Measurements from ENCODE around the gene FLT3.

FLT3 gene

DNA sequence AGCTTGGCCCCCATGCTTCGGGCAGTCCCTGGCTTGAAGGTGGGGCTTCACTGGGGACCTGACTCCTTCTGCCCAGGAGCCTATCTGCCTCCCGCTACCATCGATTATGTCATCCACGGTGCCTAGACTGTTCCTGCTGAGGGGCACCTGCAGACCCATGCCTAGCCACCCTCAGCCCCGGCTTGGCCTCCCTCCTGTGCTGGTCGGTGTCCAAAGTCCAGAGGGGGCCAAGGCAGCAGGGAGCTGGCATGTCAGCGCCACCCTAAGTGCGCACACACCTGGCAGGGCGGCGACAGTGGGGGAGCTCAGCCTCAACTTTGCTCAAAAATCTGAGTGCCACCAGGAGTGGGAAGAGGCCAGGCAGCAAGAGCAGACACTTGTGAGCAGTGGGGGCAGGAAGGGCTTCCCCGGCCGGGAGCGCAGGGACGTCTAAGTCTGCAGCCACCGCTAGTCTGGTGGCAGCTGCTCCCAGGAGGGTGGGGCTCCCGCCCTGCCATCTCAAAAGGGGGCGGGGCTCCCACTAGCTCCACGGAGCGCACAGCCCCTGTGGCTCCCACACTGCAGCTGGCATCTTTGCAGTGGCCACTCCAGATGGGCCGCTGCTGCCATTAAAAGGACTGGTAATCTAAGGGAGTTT lies 98.4 kb downstream of the FLT3 start:
- DNase-seq (ENCODE audit: low read depth), result no peak

DNA sequence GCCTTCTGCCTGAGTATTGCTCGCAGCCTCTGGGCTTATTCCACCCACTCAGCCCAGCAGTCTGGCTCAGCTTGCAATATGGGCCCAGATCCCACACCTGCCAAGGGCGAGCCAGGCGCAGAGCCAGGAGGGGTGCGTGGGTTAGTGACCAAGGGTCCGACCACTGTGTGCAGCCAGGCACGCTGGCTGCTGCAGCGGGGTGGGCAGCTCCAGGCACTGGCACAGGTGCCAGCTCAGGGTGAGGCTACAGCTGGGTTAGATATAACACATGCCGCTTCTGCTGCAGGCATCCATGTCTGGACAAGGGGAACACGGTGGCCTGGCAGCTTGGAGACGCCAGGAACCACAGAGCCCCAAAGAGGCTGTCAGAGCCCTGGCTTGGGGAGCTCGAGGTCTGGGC lies 99.3 kb downstream of the FLT3 start:
- no peak for DNase-seq (ENCODE audit: low read depth)

- no peak for DNase-seq (ENCODE audit: low read depth)
These were observed 99.8 kb downstream of the FLT3 start for GRCh38 chr13:28000567-28000966.

- peak; percentile 4 for DNase-seq (ENCODE audit: low read depth)
These were observed 102.4 kb downstream of the FLT3 start for GRCh38 chr13:27997904-27998522.

GRCh38 chr13:27991881-27992280 lies 108.5 kb downstream of the FLT3 start:
- no peak for DNase-seq (ENCODE audit: low read depth)

DNA sequence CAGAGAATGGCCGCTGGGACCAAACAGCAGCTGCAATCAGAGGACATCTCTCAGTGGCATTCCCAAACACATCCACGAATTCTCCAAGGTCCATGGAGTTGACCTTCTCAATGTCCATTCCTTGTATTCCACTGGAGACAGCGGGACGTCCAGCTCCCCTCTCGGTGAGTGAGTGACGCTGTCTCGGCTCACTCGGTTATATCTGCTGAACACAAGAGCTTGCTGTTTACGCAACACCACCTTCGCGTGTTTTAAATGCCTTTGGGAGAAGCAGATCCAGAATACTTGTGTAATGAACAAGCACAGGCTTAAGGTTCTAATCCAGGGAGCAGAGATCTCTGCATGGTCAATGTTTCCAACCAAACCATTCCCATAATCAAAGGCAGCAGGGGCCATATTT lies 111.9 kb downstream of the FLT3 start, which contains the start of gene URAD:
URAD (minus strand) TSS at position 174 of the 400 bp plus-strand sequence; CDS start at position 118, 56 bp downstream.
- no peak for DNase-seq (ENCODE audit: low read depth)

DNA sequence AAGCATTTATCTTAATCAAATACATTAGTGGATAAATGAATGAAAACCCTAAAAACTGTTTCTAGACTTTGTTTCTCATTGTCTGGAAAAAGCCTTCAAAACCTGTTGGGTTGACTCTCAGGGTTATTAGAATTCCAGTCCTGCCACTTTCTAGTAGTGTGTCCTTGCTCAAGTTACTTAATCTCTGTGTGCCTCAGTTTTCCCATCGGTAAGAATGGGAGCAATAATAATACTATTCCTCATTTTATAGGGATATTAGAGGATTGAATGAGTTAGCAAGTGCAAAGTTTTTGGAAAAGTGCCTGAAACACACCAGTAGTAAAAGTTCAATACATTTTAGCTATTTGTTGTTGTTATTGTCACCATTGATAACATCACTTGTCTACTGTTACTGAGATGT lies 114.8 kb downstream of the FLT3 start:
- DNase-seq (ENCODE audit: low read depth), result no peak

DNA sequence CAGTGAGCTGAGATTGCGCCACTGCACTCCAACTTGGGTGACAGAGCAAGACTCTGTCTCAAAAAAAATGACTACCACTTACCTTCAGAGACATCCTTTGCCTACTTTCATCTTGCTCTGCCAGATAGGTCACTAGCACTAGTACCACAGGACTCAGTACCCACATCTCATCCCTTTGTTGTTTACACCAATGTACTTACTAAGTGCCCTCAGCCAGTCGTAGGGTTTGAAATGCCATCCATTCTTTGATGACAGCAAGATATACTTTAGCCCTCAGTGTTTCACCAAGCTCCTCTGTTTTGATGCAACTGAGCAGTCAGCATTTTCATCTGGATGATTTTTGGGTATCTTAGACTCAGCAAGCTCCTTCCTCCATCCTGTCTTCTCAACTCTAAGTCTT lies 118.0 kb downstream of the FLT3 start:
- DNase-seq (ENCODE audit: low read depth), result no peak

DNA sequence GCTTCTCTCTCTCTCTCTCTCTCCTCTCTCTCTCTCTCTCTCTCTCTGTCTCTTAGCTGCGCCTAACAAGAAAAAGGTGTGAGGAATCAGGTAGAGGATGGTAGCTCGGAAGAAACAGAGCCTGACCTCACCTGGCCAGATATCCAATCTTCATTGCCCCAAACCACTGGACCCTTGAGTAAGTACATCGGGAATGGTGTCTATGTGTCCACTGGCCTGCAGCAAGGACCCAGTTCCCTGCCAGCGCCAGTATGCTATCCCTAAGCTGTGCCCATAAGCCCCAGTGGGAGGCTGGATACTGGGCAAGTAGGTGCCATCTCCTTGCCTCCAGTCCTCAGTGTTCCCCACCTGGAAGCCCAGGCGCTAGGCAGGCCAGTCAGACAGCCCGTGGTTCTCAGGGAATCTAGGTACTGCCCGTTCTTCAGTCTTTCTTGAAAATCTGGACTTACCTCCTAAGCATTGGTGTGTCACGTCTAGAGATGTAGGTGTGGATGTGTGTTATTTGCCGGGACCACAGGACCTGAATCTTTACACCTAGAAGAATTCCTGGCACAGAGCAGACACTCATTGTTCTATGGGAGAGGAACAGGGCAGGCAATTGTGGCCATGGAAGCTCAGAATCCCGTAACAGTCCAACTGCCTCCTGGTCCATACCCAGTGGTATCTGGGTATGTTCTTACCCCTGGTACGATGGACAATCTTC lies 119.2 kb downstream of the FLT3 start:
- no peak for DNase-seq (ENCODE audit: low read depth)

DNA sequence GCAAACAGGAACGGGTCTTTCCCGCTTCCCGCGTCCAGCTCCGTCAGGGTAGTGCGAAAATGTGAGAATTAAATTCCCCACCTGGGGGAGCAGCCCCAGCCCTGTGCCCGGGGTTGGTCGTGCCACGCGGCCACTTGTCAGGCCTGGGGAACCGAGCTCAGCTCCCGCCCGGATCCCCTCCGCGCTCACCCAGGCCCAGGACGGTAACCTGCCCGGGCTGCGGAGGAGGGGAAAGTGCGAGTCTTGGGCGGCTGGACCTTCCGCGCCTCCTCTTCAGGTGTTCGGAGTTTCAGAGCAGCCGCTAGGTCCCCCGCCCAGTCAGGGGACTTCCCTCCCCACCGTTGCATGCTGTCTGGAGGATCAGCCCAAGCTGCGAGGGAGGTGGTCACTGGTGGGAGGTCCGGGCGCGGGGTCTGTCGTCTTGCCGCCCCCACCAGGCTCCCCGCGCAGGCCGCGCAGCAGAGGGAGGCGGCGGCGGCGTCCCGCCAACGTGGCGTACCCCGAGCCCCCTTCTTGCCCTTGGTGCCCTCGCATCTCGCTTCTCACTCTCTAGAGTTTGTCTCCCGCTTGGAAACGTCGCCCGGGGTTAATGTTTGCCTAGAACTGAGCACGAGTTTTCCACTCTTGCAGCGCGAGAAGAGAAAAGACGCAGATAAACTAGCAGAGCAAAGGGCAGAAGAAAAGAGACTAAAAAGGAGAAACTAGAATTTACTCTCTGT lies 119.9 kb downstream of the FLT3 start:
- no peak for DNase-seq (ENCODE audit: low read depth)

DNA sequence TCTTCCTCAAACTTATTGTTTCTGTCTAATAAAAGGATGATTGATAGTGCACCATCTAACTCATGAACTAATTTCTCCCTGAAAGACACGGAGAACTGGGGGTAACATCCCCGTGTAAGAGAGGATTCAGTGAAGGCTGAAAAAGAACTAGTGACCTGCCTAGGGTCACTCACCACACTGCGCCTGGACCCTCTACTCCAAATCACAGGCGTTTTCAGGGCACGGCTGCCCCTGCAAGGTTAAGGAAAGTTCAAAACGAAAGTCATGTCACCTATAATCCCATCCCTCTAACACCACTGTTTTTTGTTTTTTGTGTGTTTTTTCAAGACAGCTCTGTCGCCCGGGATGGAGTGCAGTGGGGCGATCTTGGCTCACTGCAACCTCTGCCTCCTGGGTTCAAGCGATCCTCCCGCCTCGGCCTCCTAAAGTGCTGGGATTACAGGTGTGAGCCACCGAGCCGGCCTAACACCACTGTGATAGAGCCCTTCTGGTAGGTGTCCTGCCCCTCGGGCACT lies 120.6 kb downstream of the FLT3 start:
- no peak for DNase-seq (ENCODE audit: low read depth)

GRCh38 chr13:27979001-27979643 lies 121.3 kb downstream of the FLT3 start:
- DNase-seq (ENCODE audit: low read depth), result no peak

DNA sequence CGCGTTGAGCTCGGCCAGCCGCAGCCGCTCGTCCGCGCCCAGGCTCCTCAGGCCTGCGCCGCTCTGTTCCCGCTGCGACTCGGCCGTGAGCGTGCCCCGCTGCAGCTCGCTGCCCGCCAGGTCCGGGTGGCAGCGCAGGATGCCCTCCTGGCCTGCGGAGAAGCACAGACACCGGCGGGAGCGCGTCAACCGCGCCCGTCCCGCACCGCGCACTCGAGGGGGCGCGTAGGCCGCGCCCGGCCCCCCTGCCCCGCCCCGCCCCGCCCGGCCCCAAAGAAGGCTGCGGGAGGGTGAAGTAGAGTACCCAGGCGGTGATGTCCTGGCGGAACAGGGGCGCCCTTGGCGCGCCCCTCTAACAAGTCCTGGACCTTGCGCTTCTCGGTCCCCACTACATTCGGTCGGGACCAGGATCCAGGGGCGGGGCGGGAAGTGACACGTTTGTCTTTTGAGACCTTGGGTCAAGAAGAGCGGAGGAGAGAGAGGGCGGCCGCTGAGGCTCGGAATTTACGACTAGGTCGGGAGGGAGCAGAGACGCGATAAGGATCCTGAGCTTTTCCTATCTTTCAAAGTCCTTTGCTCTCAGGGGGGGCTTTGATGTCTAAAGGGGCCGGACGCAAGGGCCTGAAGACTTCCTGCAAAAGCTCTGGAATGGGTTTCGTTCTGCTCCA lies 121.9 kb downstream of the FLT3 start:
- DNase-seq (ENCODE audit: low read depth), result no peak

- no peak for DNase-seq (ENCODE audit: low read depth)
These were observed 122.7 kb downstream of the FLT3 start for GRCh38 chr13:27977476-27978300.

- DNase-seq (ENCODE audit: low read depth), result no peak
These were observed 123.8 kb downstream of the FLT3 start for GRCh38 chr13:27976362-27977091.

GRCh38 chr13:27975564-27976361 lies 124.6 kb downstream of the FLT3 start:
- no peak for DNase-seq (ENCODE audit: low read depth)

DNA sequence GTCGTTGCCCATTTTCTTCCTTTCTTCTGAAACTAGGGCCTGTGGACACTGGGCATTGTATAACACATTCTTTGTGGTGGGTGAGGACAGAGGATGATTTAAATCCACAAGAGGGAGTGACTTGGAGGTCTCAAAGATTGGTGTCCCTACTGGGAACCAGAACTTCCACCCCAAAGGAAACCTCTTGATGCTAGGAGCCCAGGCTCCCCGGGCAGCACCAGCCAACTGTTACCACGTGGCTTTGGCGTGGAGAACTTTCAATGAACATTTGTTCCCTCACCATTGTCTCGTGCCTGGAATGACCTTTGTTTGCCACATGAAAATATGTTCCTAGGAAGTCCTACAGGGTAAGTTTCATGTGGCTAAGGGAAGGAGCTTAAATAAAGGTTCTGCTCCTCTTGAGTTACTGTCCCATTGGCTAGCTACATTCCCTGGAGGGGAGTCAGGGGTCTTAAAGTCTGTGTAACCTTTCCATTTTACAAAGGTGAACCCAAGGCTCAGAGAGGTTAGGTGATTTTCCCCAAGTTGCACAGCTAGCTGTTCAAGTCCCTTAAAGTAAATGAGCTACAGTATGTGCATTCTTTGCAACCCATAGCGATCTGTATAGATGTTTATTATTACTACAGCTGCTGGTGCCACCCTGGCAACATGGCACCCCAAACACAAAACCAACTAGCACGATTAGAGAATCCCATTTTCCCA lies 126.3 kb downstream of the FLT3 start:
- DNase-seq (ENCODE audit: low read depth), result no peak

DNA sequence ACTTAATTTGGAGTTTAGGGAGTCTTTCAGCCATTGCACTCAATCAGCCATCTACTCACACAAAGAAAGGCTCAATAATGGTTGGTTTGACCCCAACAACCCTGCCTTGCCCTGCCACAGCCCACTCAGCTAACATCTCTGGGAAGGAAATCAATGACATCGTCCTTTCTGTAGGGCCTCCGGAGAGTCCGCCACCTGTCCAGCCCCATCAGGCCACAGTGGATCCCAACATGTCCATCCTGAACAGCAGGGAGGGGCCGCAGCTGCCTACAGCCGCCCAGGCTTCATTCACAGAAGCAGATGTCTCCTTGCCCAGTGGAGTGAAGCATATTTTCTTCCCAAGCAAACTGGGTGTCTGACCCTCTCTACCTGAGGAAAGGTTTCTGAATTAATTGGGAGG lies 127.1 kb downstream of the FLT3 start:
- no peak for DNase-seq (ENCODE audit: low read depth)

Measured in fibroblast of the conjunctiva (primary cell).